ENCODE results near the gene STRBP.
A peak's percentile ranks its signal among the peaks of the same experiment; 100 is the strongest.

STRBP gene

GRCh38 chr9:123164285-123164684, 104.1 kb downstream of the STRBP start:
- no peak for TF ChIP-seq CTCF (conservative IDR thresholded peaks at IDR 0.05; ENCODE audit: low read depth, low read length)
- DNase-seq (ENCODE audit: low read depth): no peak
- H3K4me3 ChIP-seq (ENCODE audit: low read depth, low read length): no peak overlapping the region

- no peak for DNase-seq (ENCODE audit: low read depth)
- no peak for TF ChIP-seq CTCF (conservative IDR thresholded peaks at IDR 0.05; ENCODE audit: low read depth, low read length)
- no peak overlapping the region for H3K4me3 ChIP-seq (ENCODE audit: low read depth, low read length)
Observed at GRCh38 chr9:123162791-123163345, 105.5 kb downstream of the STRBP start.

- H3K4me3 ChIP-seq (ENCODE audit: low read depth, low read length): no peak overlapping the region
- TF ChIP-seq CTCF (conservative IDR thresholded peaks at IDR 0.05; ENCODE audit: low read depth, low read length): no peak
- DNase-seq (ENCODE audit: low read depth): no peak
Observed at GRCh38 chr9:123162360-123162759, 106.0 kb downstream of the STRBP start.

GRCh38 chr9:123157221-123157620, 111.2 kb downstream of the STRBP start:
- no peak for TF ChIP-seq CTCF (conservative IDR thresholded peaks at IDR 0.05; ENCODE audit: low read depth, low read length)
- no peak overlapping the region for H3K4me3 ChIP-seq (ENCODE audit: low read depth, low read length)
- DNase-seq (ENCODE audit: low read depth): peak; percentile 79

GRCh38 chr9:123150708-123151503, 117.5 kb downstream of the STRBP start:
- peak; percentile 18 for DNase-seq (ENCODE audit: low read depth)
- no peak for TF ChIP-seq CTCF (conservative IDR thresholded peaks at IDR 0.05; ENCODE audit: low read depth, low read length)
- H3K4me3 ChIP-seq (ENCODE audit: low read depth, low read length): no peak overlapping the region

- DNase-seq (ENCODE audit: low read depth): no peak
- H3K4me3 ChIP-seq (ENCODE audit: low read depth, low read length): no peak overlapping the region
- no peak for TF ChIP-seq CTCF (conservative IDR thresholded peaks at IDR 0.05; ENCODE audit: low read depth, low read length)
Observed at GRCh38 chr9:123149067-123149466, 119.3 kb downstream of the STRBP start.

GRCh38 chr9:123138163-123138562, 130.2 kb downstream of the STRBP start:
- TF ChIP-seq CTCF (conservative IDR thresholded peaks at IDR 0.05; ENCODE audit: low read depth, low read length): no peak
- no peak overlapping the region for H3K4me3 ChIP-seq (ENCODE audit: low read depth, low read length)
- DNase-seq (ENCODE audit: low read depth): no peak
